Right lobe of liver (tissue), 6 donors: ENCODE data around the gene MMP21. TPM values are rescaled to one million over a fixed set of nuclear protein-coding genes. Genes with fewer than 3 reads are reported as not detected.

ENCODE experiments used
- ATAC-seq, 4 donors: fragments of 200-7000 bp; cut with Tn5 transposase; one replicate each; pipeline ENCODE4 v1.9.1; 2020; ENCODE audit warnings: mild to moderate bottlenecking in 4 of 4, moderate library complexity in 4 of 4
- DNase-seq, 3 donors: peaks; one replicate each; pipeline ENCODE4 v3.0.0-alpha.2; 2020
- H3K27ac ChIP-seq, 3 donors: fragments of 200-600 bp; one replicate each; pipeline ENCODE4 v1.8.0; 2022
- H3K27me3 ChIP-seq, 2 donors: fragments of 200-600 bp; one replicate each; pipeline ENCODE4 v1.8.0; 2022
- H3K36me3 ChIP-seq, 4 donors: fragments of 200-600 bp; sonication (generic) in 1 of 4; one replicate each; pipeline versions ENCODE4 v1.5.1 to v1.8.0; 2017 to 2022; ENCODE audit warnings: control low read depth in 1 of 4
- H3K4me1 ChIP-seq, 4 donors: fragments of 200-600 bp; sonication (generic) in 1 of 4; one replicate each; pipeline versions ENCODE4 v1.5.1 to v1.8.0; 2017 to 2022; ENCODE audit warnings: control low read depth in 1 of 4
- H3K4me3 ChIP-seq, 3 donors: fragments of 200-600 bp; one replicate each; pipeline ENCODE4 v1.8.0; 2022
- H3K9me3 ChIP-seq, 4 donors: fragments of 200-600 bp; sonication (generic) in 1 of 4; one replicate each; pipeline versions ENCODE4 v1.5.1 to v1.8.0; 2017 to 2022; ENCODE audit warnings: control low read depth in 1 of 4
- CTCF ChIP-seq, 4 donors: fragments of 200-600 bp in 3 of 4; fragments of 450-650 bp in 1 of 4; IDR thresholded peaks; one replicate each; pipeline versions ENCODE4 v1.5.1 to v1.8.0; 2016 to 2022; ENCODE audit warnings: antibody characterized with exemption in 4 of 4, mild to moderate bottlenecking in 2 of 4
- POLR2A ChIP-seq: fragments of 450-650 bp; IDR thresholded peaks from one replicate; pipeline ENCODE4 v1.6.1; 2017; ENCODE audit warnings: antibody characterized with exemption, mild to moderate bottlenecking
- WGBS: methylation state at CpG from one replicate; pipeline ENCODE4 v1.1.6; 2018; ENCODE audit warnings: low coverage, low lambda C conversion rate; ENCODE audit not compliant: insufficient coverage; ENCODE audit errors: missing lambda C conversion rate; 5-methylcytosine and 5-hydroxymethylcytosine counted together
- intact Hi-C, 2 donors: fragments of 100-400 bp; cut with DNase I; formaldehyde crosslinking; loops; one replicate each; pipeline versions ENCODE4 v1.11.2 to v1.14.1; 2022
- total RNA-seq, 6 experiments: library from RNA; depleted of rRNA in 2 of 6; stranded (reverse); fragments of >200 nt in 2 of 6; fragmentation: NEBNext Ultra II Directional in 3 of 6; extraction: Animal tissue kit (Norgen Biotek cat#: 25700) in 3 of 6; gene quantifications; one replicate each; pipeline versions ENCODE4 v1.1.0 to v1.2.4, GENCODE V29; 2016 to 2023
- donor health status: DM: no; HTN: yes; CAD: no.
- donor health status: DM: no; HTN: no; CAD: no.
- donor health status: DM: no; HTN: no; CAD: no.
- donor health status: DM: no; HTN: yes; CAD: no.
- donor health status: DM: no; HTN: yes; CAD: no.

The MMP21 gene
- total RNA-seq, 6 experiments from 2014 or later, result 0.10 to 0.25 (median 0.14) TPM; not detected in 1

- no peak overlapping the region for H3K27ac ChIP-seq
- no peaks in the 10 kb centered on the region for H3K27me3 ChIP-seq
- 89% methylated on average over 5 of the region's 11 CpGs for WGBS
- H3K4me3 ChIP-seq, result no peak overlapping the region
- intact Hi-C loops, result no loop called here
- no peaks in the 10 kb centered on the region for H3K9me3 ChIP-seq
- DNase-seq (no peak), ATAC-seq (no peak)
- no peak for TF ChIP-seq CTCF (IDR thresholded peaks at IDR 0.05)
- no peak for TF ChIP-seq POLR2A
- no peaks in the 10 kb centered on the region for H3K36me3 ChIP-seq
- H3K4me1 ChIP-seq, result peaks cover 0 to 7% (median 0%) of the 10 kb centered on the region in 4 donors
Measured at GRCh38 chr10:125782616-125783015, 7.0 kb upstream of the MMP21 start.

GRCh38 chr10:125782054-125782453 is 6.4 kb upstream of the MMP21 start:
- intact Hi-C loops, result no loop called here
- Histone ChIP-seq H3K4me3 (no peak overlapping the region), H3K4me1 (peaks cover 0 to 7% (median 0%) of the 10 kb centered on the region in 4 donors), H3K27me3 (no peaks in the 10 kb centered on the region), H3K27ac (no peak overlapping the region), H3K9me3 (no peaks in the 10 kb centered on the region), H3K36me3 (no peaks in the 10 kb centered on the region)
- DNase-seq (no peak), ATAC-seq (no peak)
- 88% methylated on average over 7 of the region's 11 CpGs for WGBS
- TF ChIP-seq CTCF (IDR thresholded peaks at IDR 0.05) (no peak), POLR2A (no peak)

- DNase-seq (no peak), ATAC-seq (no peak)
- 82% methylated on average over 3 of the region's 8 CpGs for WGBS
- H3K36me3 ChIP-seq, result no peaks in the 10 kb centered on the region
- H3K27me3 ChIP-seq, result no peaks in the 10 kb centered on the region
- intact Hi-C loops, result no loop called here
- no peaks in the 10 kb centered on the region for H3K9me3 ChIP-seq
- TF ChIP-seq POLR2A (no peak), CTCF (IDR thresholded peaks at IDR 0.05) (no peak)
- no peak overlapping the region for H3K4me3 ChIP-seq
- H3K27ac ChIP-seq, result no peak overlapping the region
- peaks cover 0 to 7% (median 0%) of the 10 kb centered on the region in 4 donors for H3K4me1 ChIP-seq
Measured at GRCh38 chr10:125781374-125781773, 5.8 kb upstream of the MMP21 start.

GRCh38 chr10:125779403-125780327 is 4.0 kb upstream of the MMP21 start:
- intact Hi-C loops, result no loop called here
- ATAC-seq (peak in 2 of 4 donors; percentile 36 to 83), DNase-seq (no peak)
- Histone ChIP-seq H3K9me3 (no peaks in the 10 kb centered on the region), H3K36me3 (no peaks in the 10 kb centered on the region), H3K4me3 (no peak overlapping the region), H3K27me3 (no peaks in the 10 kb centered on the region), H3K4me1 (peaks cover 0 to 7% (median 0%) of the 10 kb centered on the region in 4 donors), H3K27ac (no peak overlapping the region)
- TF ChIP-seq POLR2A (no peak), CTCF (IDR thresholded peaks at IDR 0.05) (no peak)
- WGBS, result 77% methylated on average over 4 of the region's 10 CpGs
